Body of pancreas (tissue), 4 donors: ENCODE results near the gene C4BPB.

Experiments
- POLR2A ChIP-seq, 3 donors: fragments of 450-650 bp; IDR thresholded peaks; one replicate each; pipeline ENCODE4 v1.6.1; 2016; ENCODE audit warnings: antibody characterized with exemption in 3 of 3, mild to moderate bottlenecking in 2 of 3
- TF ChIP-seq, protein P1 (sequence below), 7 experiments: fragments of 450-650 bp in 4 of 7; fragments of 200-600 bp in 3 of 7; sonication (generic) in 3 of 7; IDR thresholded peaks; one replicate each; pipeline ENCODE4 v1.5.1; 2016 to 2019; ENCODE audit warnings: antibody characterized with exemption in 7 of 7

DNA sequence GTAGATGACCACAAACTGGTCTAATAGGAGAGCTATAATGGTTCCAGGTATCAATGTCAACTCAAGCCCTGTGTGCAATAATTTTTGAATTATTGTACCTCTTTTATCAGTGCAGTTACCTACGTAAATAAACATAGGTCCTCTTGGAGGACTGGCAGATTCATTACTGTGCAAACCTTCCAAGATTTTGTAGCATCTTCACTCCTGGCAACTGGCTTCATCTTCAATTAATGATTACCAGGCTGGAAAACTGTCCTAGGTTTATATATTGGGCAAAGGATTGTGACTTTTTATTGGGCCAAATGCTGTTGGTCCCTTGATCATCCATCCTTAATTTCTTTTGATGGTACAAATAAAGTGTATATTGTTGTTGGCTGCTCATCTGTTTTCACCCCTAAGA, 51.0 kb downstream of the C4BPB start:
- TF ChIP-seq POLR2A (IDR thresholded peaks at IDR 0.05): no peak
- TF ChIP-seq, protein P1, sequence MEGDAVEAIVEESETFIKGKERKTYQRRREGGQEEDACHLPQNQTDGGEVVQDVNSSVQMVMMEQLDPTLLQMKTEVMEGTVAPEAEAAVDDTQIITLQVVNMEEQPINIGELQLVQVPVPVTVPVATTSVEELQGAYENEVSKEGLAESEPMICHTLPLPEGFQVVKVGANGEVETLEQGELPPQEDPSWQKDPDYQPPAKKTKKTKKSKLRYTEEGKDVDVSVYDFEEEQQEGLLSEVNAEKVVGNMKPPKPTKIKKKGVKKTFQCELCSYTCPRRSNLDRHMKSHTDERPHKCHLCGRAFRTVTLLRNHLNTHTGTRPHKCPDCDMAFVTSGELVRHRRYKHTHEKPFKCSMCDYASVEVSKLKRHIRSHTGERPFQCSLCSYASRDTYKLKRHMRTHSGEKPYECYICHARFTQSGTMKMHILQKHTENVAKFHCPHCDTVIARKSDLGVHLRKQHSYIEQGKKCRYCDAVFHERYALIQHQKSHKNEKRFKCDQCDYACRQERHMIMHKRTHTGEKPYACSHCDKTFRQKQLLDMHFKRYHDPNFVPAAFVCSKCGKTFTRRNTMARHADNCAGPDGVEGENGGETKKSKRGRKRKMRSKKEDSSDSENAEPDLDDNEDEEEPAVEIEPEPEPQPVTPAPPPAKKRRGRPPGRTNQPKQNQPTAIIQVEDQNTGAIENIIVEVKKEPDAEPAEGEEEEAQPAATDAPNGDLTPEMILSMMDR (IDR thresholded peaks at IDR 0.05): no peak
